RWPE2 (cell line): Measurements from ENCODE around the gene BPIFB6.

Experiments used
- ATAC-seq: fragments of 200-7000 bp; cut with Tn5 transposase; 3 replicates; pipeline ENCODE4 v1.9.1; 2021; ENCODE audit warnings: low read depth
- DNase-seq: peaks from one replicate; pipeline ENCODE4 v3.0.0-alpha.2; 2020; ENCODE audit warnings: low spot score
- H3K27ac ChIP-seq: fragments of 450-650 bp; 2 replicates; pipeline ENCODE4 v1.5.1; 2017; ENCODE audit warnings: mild to moderate bottlenecking; ENCODE audit not compliant: poor library complexity, severe bottlenecking
- H3K27me3 ChIP-seq: fragments of 250-450 bp; sonication (Bioruptor Pico); 2 replicates; pipeline ENCODE4 v1.5.1; 2021; ENCODE audit warnings: mild to moderate bottlenecking, moderate library complexity; ENCODE audit not compliant: insufficient read depth, poor library complexity, severe bottlenecking
- H3K36me3 ChIP-seq: fragments of 250-450 bp; sonication (Bioruptor Pico); 2 replicates; pipeline ENCODE4 v1.5.1; 2020; ENCODE audit warnings: low read depth, mild to moderate bottlenecking, moderate library complexity
- H3K4me1 ChIP-seq: fragments of 250-450 bp; sonication (Bioruptor Pico); 2 replicates; pipeline ENCODE4 v1.5.1; 2021; ENCODE audit warnings: mild to moderate bottlenecking, moderate library complexity; ENCODE audit not compliant: insufficient read depth, poor library complexity, severe bottlenecking
- H3K4me3 ChIP-seq: fragments of 250-450 bp; sonication (Bioruptor Pico); 2 replicates; pipeline ENCODE4 v1.5.1; 2021; ENCODE audit warnings: mild to moderate bottlenecking, moderate library complexity; ENCODE audit not compliant: severe bottlenecking
- H3K9me3 ChIP-seq: fragments of 250-450 bp; sonication (Bioruptor Pico); 2 replicates; pipeline ENCODE4 v1.5.1; 2021; ENCODE audit warnings: mild to moderate bottlenecking, moderate library complexity; ENCODE audit not compliant: severe bottlenecking
- TF ChIP-seq, protein P1 (sequence below): fragments of 450-650 bp; IDR thresholded peaks from one replicate; pipeline ENCODE4 v1.5.1; 2017; ENCODE audit warnings: mild to moderate bottlenecking, moderate library complexity; ENCODE audit not compliant: poor library complexity, severe bottlenecking

The BPIFB6 gene

DNA sequence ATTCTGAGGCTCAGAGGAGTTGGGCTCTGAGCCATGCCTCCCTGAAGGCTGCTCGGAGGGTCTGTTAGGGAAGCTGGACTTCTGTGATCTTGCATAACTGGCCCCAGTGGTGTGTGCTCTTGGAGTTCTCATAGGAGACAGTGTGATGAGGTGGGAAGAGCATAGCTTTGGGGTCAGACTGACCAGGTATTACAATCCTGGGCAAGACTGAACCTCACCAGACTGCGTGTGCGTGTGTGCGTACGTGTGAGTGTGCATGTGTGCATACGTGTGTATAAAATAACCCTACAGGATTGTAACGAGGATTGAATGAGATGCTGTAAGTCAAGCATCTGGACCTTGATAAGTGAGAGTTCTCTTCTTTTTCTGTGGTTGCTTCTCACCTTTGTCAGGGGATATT is 13.9 kb upstream of the BPIFB6 start:
- Histone ChIP-seq H3K4me1 (no peaks in the 10 kb centered on the region), H3K9me3 (no peaks in the 10 kb centered on the region), H3K36me3 (no peaks in the 10 kb centered on the region), H3K27me3 (peaks cover 16% of the 10 kb centered on the region), H3K4me3 (no peak overlapping the region), H3K27ac (no peak overlapping the region)
- no peak for DNase-seq
- no peak for ATAC-seq
- TF ChIP-seq, protein P1, sequence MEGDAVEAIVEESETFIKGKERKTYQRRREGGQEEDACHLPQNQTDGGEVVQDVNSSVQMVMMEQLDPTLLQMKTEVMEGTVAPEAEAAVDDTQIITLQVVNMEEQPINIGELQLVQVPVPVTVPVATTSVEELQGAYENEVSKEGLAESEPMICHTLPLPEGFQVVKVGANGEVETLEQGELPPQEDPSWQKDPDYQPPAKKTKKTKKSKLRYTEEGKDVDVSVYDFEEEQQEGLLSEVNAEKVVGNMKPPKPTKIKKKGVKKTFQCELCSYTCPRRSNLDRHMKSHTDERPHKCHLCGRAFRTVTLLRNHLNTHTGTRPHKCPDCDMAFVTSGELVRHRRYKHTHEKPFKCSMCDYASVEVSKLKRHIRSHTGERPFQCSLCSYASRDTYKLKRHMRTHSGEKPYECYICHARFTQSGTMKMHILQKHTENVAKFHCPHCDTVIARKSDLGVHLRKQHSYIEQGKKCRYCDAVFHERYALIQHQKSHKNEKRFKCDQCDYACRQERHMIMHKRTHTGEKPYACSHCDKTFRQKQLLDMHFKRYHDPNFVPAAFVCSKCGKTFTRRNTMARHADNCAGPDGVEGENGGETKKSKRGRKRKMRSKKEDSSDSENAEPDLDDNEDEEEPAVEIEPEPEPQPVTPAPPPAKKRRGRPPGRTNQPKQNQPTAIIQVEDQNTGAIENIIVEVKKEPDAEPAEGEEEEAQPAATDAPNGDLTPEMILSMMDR = no peak

DNA sequence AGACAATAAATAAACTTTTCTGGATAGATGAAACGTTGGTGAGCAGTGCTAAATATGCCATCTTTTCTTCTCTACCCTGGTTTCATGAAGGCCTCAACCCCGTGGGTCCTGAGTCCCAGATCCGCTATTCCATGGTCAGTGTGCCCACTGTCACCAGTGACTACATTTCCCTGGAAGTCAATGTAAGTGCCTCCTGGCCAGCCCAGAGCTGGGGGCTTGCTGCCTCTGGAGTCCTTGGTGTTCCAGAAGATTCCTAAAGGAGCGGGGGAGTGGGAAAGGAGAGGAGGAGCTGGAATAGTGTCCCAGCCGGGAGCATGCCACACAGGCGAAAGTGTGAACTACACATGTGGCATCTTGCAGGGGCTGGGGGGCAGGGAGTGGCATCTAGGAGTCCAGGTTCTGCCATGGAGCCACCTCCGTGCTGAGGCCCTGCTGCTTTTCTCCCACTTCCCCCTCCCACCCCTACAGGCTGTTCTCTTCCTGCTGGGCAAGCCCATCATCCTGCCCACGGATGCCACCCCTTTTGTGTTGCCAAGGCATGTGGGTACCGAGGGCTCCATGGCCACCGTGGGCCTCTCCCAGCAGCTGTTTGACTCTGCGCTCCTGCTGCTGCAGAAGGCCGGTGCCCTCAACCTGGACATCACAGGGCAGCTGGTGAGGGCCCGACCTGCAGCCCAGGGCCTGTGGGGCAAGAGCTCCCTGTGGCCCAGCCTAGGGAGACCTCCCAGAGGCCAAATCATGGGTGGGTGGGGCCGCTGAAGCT is 13.1 kb upstream of the BPIFB6 start:
- no peak overlapping the region for H3K27ac ChIP-seq
- no peaks in the 10 kb centered on the region for H3K36me3 ChIP-seq
- TF ChIP-seq, protein P1 = no peak
- DNase-seq (no peak), ATAC-seq (no peak)
- peaks cover 10% of the 10 kb centered on the region for H3K27me3 ChIP-seq
- no peak overlapping the region for H3K4me3 ChIP-seq
- H3K9me3 ChIP-seq = no peaks in the 10 kb centered on the region
- H3K4me1 ChIP-seq = no peaks in the 10 kb centered on the region

DNA sequence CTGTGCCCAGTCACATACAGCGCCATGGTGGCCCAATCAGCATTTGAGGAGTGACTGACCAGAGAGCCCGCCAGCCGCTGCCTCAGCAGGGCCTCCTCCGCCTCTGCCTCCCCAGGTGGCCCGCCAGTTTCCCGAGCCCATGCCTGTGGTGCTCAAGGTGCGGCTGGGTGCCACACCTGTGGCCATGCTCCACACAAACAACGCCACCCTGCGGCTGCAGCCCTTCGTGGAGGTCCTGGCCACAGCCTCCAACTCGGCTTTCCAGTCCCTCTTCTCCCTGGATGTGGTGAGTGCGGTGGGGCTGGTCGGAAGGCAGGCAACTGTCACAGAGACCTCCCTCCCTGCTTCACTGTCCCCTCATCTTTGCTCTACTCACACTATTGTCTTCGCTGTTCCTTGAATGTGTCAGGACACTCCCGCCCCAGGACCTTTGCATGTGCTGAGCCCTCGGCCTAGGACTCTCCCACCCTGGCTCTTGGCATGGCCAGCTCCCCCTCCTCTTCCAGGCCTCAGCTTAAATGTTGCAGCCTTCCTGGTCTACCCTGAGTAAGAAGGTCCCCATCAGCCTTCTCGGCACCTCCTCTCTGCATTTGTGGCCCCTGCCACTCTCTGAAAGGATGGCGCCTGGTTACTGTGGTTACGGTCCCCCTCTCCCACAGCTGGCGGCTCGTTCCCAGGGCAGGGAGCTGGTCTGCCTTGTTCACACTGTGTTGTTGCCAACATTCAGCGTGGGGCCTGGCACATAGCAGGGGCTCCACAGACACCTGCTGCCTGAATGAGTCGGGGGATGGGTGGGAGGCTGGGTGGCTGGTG is 11.8 kb upstream of the BPIFB6 start:
- Histone ChIP-seq H3K36me3 (no peaks in the 10 kb centered on the region), H3K27me3 (peaks cover 10% of the 10 kb centered on the region), H3K4me3 (no peak overlapping the region), H3K27ac (no peak overlapping the region), H3K9me3 (no peaks in the 10 kb centered on the region), H3K4me1 (no peaks in the 10 kb centered on the region)
- DNase-seq = no peak
- TF ChIP-seq, protein P1 = no peak
- ATAC-seq = no peak

DNA sequence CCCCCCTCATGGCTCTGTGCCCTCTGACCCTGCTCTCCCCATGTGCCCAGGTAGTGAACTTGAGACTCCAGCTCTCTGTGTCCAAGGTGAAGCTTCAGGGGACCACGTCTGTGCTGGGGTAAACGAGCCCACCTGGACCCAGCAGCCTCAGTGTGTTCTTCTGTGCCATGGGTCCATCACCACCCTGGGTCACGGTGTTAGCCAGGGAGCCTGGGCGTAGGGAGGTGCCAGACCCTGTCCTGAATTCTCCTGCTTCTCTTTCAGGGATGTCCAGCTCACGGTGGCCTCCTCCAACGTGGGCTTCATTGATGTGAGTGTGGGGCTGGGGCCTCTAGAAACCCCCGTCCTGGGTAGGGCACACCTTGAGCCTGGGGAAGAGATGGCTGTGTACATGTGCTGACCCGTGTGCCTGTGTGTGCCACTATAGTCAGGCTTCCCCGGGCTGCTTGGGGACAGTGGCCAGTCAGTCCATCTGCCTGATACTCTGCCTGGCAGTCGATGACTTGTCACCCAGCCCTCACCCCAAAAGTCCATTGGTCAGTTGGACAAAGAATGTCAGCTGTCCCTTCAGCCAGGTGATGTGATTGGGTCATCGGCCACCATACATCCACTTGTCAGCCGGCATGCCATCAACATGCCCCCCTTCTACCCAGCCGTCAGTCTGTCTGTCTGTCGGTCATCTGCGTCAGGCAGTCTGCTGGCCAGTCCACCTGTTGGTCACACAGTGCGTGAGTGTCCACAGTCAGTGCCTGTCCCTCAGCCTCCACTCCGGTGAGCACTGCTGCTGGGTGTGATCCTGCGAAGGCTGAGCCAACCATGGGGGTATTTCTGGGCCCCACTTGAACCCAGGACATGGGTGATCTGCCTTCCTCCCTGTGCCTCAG is 10.9 kb upstream of the BPIFB6 start:
- H3K27me3 ChIP-seq = peaks cover 10% of the 10 kb centered on the region
- DNase-seq (no peak), ATAC-seq (no peak)
- H3K4me1 ChIP-seq = no peaks in the 10 kb centered on the region
- H3K36me3 ChIP-seq = no peaks in the 10 kb centered on the region
- H3K9me3 ChIP-seq = no peaks in the 10 kb centered on the region
- no peak overlapping the region for H3K4me3 ChIP-seq
- TF ChIP-seq, protein P1 = no peak
- H3K27ac ChIP-seq = no peak overlapping the region
